HG03045 (cell line): Measurements from ENCODE around the gene SNX18.

Experiments used
- ATAC-seq: cut with Tn5 transposase; IDR thresholded peaks from one replicate; pipeline ENCODE4 v1.9.1; 2021; ENCODE audit warnings: mild to moderate bottlenecking, moderate library complexity; ENCODE audit not compliant: unreplicated experiment

Gene SNX18

GRCh38 chr5:54538156-54538555, 20.6 kb downstream of the SNX18 start:
- no peak for ATAC-seq

GRCh38 chr5:54539001-54539400, 21.4 kb downstream of the SNX18 start:
- ATAC-seq: no peak

DNA sequence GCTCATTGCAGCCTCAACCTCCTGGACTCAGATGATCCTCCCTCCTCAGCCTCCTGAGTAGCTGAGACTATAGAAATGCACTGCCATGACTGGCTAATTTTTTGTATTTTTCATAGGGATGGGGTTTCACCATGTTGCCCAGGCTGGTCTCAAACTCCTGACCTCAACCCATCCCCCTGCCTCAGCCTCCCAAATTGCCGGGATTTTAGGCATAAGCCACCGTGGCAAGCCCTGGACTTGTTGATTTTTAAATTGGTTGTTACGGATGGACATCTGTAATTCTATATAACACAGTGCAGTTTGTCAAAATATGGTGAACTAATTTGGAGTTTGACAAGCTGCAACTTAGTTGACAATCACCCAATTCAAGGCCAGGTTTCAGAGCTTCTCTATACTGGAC, 22.7 kb downstream of the SNX18 start:
- ATAC-seq: no peak

GRCh38 chr5:54541823-54542783, 24.5 kb downstream of the SNX18 start:
- no peak for ATAC-seq

DNA sequence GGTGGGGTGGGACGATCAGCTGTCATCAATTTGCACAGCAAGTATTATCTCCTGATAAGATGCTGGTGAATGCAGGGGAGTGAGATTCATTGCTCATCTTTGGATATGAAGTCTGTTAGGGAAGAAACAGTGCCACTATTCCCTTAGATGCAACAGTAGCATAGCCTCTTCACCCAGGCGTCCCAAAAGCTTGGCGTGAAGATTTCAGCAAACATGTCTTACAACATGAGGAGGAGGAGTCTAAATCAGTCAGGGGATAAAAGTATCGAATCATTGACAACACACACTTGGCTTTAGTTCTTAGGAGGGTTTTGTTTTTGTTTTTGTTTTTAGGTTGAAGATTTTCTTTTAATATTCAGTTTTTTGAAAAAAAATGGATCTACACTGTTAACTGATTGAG, 26.5 kb downstream of the SNX18 start:
- ATAC-seq: no peak

GRCh38 chr5:54545796-54546195, 28.2 kb downstream of the SNX18 start:
- no peak for ATAC-seq

DNA sequence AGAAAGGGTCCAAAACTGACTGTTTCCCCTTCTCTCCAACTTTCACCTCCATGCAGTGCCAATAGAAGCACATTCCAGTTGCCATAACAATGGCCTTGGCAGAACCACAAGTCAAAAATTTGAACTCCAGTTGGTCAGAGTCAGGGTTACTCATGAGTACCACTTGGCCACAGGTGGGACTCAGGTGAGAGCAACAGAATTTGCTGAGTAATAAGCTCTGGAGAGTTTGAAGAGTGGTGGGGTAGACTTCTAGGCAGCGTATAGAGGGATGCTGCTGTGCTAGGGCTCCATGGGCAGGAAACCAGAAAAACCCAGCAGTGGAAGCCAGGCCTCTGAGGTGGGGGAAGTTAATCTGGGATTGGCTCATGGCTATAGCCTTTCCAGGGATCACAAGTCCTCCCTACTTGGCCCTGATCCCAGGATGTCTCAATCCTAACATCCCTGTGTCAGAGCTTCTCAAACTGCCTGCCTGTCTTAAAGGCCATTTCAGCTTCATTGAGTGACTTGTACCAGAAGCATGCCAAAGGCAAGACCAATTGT, 30.2 kb downstream of the SNX18 start:
- no peak for ATAC-seq

GRCh38 chr5:54548565-54548964, 31.0 kb downstream of the SNX18 start:
- ATAC-seq: no peak

- no peak for ATAC-seq
These were observed 33.7 kb downstream of the SNX18 start for GRCh38 chr5:54551292-54551691.

DNA sequence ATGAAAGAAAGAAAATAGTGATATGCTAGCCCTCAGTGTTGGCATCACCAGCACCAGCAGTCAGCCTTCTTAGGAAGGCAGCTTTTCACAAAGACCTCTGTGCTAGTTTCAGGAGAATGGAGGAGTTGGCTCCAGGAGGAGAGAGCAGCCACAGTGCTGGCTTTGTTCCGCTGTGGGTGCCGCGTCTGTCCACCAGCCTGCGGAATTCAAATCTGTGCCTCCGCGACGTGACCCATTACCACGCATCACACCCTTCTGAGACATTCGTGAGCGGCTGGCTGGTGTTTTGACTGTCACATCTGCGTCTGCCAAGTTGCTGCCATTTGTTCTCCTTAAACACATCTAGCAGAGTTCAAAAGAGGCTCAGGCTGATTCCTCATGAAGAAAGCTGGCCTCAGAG, 34.4 kb downstream of the SNX18 start:
- no peak for ATAC-seq

DNA sequence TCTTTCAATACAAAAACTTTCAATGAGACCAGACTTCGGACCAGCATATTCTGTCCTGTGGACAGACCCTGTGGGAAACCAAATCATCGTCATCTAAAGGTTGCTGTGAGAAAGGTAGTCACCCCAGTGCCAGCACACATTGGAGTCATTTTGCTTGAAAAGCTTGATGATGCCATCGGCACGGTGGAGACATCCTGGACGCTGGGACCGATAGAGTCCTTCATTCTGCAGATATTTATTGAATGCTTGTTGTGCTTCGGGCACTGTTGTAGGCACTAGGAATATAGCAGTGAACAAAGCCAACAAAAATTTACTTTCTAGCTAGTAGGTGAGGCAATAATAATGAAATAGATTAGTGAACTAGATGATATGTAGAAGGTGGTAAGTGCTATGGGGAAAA, 34.9 kb downstream of the SNX18 start:
- ATAC-seq: no peak

- ATAC-seq: no peak
These were observed 36.2 kb downstream of the SNX18 start for GRCh38 chr5:54553659-54554207.

GRCh38 chr5:54556141-54556540, 38.6 kb downstream of the SNX18 start:
- ATAC-seq: no peak

GRCh38 chr5:54558362-54558761, 40.8 kb downstream of the SNX18 start:
- no peak for ATAC-seq

GRCh38 chr5:54561651-54562050, 44.1 kb downstream of the SNX18 start:
- ATAC-seq: no peak

- ATAC-seq: no peak
These were observed 45.7 kb downstream of the SNX18 start for GRCh38 chr5:54563083-54563761.

- ATAC-seq: no peak
These were observed 50.4 kb downstream of the SNX18 start for GRCh38 chr5:54567996-54568395.

DNA sequence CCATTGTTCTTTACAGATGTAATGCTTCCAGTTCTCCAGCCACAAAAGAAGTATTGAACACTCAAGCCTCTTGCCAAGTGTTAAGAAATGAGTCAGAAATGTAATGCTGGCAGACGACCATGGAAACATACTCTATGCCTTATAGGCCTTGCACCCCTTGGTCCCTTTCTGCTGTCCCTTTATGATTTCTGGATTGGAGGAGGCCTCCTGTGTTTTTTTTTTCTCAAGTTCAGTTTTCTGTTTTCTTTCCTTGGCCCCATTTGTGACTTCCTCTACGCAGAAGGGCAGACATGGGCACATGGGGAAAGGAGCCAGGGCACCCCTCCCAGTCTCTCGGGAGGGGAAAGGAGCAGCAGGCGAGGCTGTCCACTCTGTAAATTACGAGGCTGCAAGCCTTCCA, 53.4 kb downstream of the SNX18 start:
- ATAC-seq: no peak

GRCh38 chr5:54571462-54571861, 53.9 kb downstream of the SNX18 start:
- ATAC-seq: no peak

DNA sequence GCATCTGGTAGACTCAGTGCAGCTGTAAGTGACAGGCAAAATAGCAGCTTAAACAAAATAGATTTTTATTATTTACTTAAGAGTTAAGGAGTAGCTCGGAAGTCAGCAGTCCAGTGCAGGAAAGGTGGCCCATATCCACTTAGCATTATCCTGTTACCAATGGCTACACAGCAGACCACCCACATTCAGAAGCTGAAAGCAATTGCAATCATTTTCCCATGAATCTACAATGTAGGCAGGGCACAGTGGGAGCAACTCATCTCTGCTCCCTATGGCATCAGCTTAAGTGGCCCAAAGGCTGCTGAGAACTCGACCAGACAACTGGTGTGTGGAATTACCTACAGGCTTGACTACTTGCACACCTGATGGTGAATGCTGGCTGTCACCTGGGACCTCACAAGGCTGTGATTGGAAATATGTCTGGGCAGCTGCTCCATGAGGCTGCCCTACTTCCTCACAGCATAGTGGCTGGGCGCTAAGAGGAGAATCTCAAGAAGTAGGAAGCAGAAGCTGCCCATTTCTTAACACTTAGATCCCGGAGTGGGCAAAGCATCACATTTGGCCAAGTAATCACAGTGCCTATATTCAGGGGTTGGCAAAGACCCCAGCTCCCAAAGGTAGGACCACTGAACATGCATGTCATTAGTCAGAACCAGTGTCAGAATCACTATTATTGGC, 56.4 kb downstream of the SNX18 start:
- no peak for ATAC-seq

- ATAC-seq: no peak
These were observed 60.0 kb downstream of the SNX18 start for GRCh38 chr5:54577528-54577927.
